A549 (cell line): ENCODE results near the gene KRTAP26-1. TPM values are rescaled to one million over a fixed set of nuclear protein-coding genes. Genes with fewer than 3 reads are reported as not detected.

Experiments used
- ATAC-seq, 2 experiments: fragments of 200-7000 bp in 1 of 2; fragments of >200 bp in 1 of 2; cut with Nextera tagmentation in 1 of 2; cut with Tn5 transposase in 1 of 2; 3 replicates each; pipeline versions ENCODE4 v1.8.0 to v1.9.1; 2018 to 2020; ENCODE audit warnings: mild to moderate bottlenecking in 1 of 2, moderate library complexity in 1 of 2
- CTCF ChIA-PET: fragments of 300-600 bp; sonication (Branson Sonifier 250); formaldehyde crosslinking; extraction: SDS; loops from one replicate; lab custom pipeline; 2021; ENCODE audit warnings: antibody characterized with exemption, inconsistent platforms; lab: Yijun Ruan, JAX
- POLR2A ChIA-PET: fragments of 350-600 bp; formaldehyde crosslinking; extraction: SDS; loops from one replicate; lab custom pipeline; 2021; ENCODE audit warnings: antibody characterized with exemption, inconsistent platforms; lab: Yijun Ruan, JAX
- DNase-seq, 2 experiments: peaks; one replicate each; pipeline versions ENCODE4 v3.0.0 to v3.0.0-alpha.2; 2011 to 2016; ENCODE audit warnings: low read depth in 1 of 2, low spot score in 1 of 2
- FAIRE-seq: peaks from 2 replicates; lab custom pipeline; 2011; peaks lifted over from hg19 to GRCh38; lab: Jason Lieb, UNC
- H3K27ac ChIP-seq, 2 experiments: fragments of >200 bp; sonication (Bioruptor Twin); formaldehyde crosslinking; 3 replicates each; pipeline ENCODE4 v1.5.1; 2016 to 2017
- H3K4me1 ChIP-seq: fragments of >200 bp; sonication (Bioruptor Twin); formaldehyde crosslinking; 3 replicates; pipeline ENCODE4 v1.6.1; 2016
- H3K4me2 ChIP-seq: fragments of >200 bp; sonication (Bioruptor Twin); formaldehyde crosslinking; 3 replicates; pipeline ENCODE4 v1.6.1; 2016
- H3K4me3 ChIP-seq: fragments of >200 bp; sonication (Bioruptor Twin); formaldehyde crosslinking; 3 replicates; pipeline ENCODE4 v1.5.1; 2016
- H3K9me3 ChIP-seq: fragments of >200 bp; sonication (Bioruptor Twin); formaldehyde crosslinking; 3 replicates; pipeline ENCODE4 v1.6.1; 2016
- BCL3 ChIP-seq: fragments of >200 bp; sonication (Bioruptor Twin); formaldehyde crosslinking; IDR thresholded peaks from 3 replicates; pipeline ENCODE4 v1.6.1; 2016
- BHLHE40 ChIP-seq: IDR thresholded peaks from 2 replicates; pipeline ENCODE4 v1.6.1; 2012; ENCODE audit warnings: low read depth, low read length, inconsistent platforms
- CBX2 ChIP-seq: fragments of 200-600 bp; sonication (generic); IDR thresholded peaks from 2 replicates; pipeline ENCODE4 v1.6.1; 2016; ENCODE audit warnings: low read depth, mild to moderate bottlenecking, borderline replicate concordance
- CTCF ChIP-seq: fragments of >200 bp; sonication (Bioruptor Twin); formaldehyde crosslinking; IDR thresholded peaks from 3 replicates; pipeline ENCODE4 v1.5.1; 2016
- EHMT2 ChIP-seq: fragments of 200-600 bp; sonication (generic); IDR thresholded peaks from 2 replicates; pipeline ENCODE4 v1.6.1; 2016; ENCODE audit warnings: antibody characterized with exemption, low read depth, mild to moderate bottlenecking, moderate library complexity
- ELK1 ChIP-seq: fragments of 150-350 bp; IDR thresholded peaks from 2 replicates; pipeline ENCODE4 v1.6.1; 2014; ENCODE audit warnings: low read depth, mild to moderate bottlenecking, low read length
- EP300 ChIP-seq, 2 experiments: fragments of >200 bp; sonication (Bioruptor Twin); formaldehyde crosslinking; IDR thresholded peaks; 2 replicates in 1 of 2; 3 replicates in 1 of 2; pipeline ENCODE4 v1.6.1; 2016 to 2017
- HDAC2 ChIP-seq: fragments of 200-600 bp; sonication (generic); IDR thresholded peaks from 2 replicates; pipeline ENCODE4 v1.6.1; 2016
- HOXA7 ChIP-seq: fragments of 250-450 bp; sonication (Bioruptor Pico); IDR thresholded peaks from 2 replicates; pipeline ENCODE4 v1.5.0; 2020; ENCODE audit warnings: mild to moderate bottlenecking, moderate library complexity
- HOXB13 ChIP-seq: fragments of 250-450 bp; sonication (Bioruptor Pico); IDR thresholded peaks from 2 replicates; pipeline ENCODE4 v1.5.0; 2020; ENCODE audit warnings: low read depth, mild to moderate bottlenecking, moderate library complexity
- KDM1A ChIP-seq: fragments of 200-600 bp; sonication (generic); IDR thresholded peaks from 2 replicates; pipeline ENCODE4 v1.6.1; 2016; ENCODE audit warnings: low read depth, mild to moderate bottlenecking
- KDM5A ChIP-seq: fragments of 200-600 bp; sonication (generic); IDR thresholded peaks from 2 replicates; pipeline ENCODE4 v1.6.1; 2016; ENCODE audit warnings: antibody characterized with exemption, mild to moderate bottlenecking
- MAFK ChIP-seq: fragments of 450-650 bp; IDR thresholded peaks from 2 replicates; pipeline ENCODE4 v1.6.1; 2014; ENCODE audit not compliant: partially characterized antibody
- NPAS2 ChIP-seq: fragments of 250-450 bp; sonication (Bioruptor Pico); IDR thresholded peaks from 2 replicates; pipeline ENCODE4 v1.8.0; 2022; ENCODE audit warnings: mild to moderate bottlenecking, moderate library complexity, borderline replicate concordance
- PBX3 ChIP-seq: IDR thresholded peaks from 2 replicates; pipeline ENCODE4 v1.6.1; 2012
- PHF8 ChIP-seq: fragments of 200-600 bp; sonication (generic); IDR thresholded peaks from 2 replicates; pipeline ENCODE4 v1.6.1; 2016; ENCODE audit warnings: low read depth, mild to moderate bottlenecking, antibody characterized with exemption, moderate library complexity, borderline replicate concordance
- RAD21 ChIP-seq, 2 experiments: fragments of >200 bp in 1 of 2; sonication (Bioruptor Twin) in 1 of 2; formaldehyde crosslinking in 1 of 2; IDR thresholded peaks in 1 of 2; conservative IDR thresholded peaks in 1 of 2; 2 replicates in 1 of 2; 3 replicates in 1 of 2; pipeline ENCODE4 v1.6.1; 2012 to 2018; ENCODE audit warnings: inconsistent platforms in 1 of 2
- RARB ChIP-seq: fragments of 250-450 bp; sonication (Bioruptor Pico); IDR thresholded peaks from 2 replicates; pipeline ENCODE4 v1.8.0; 2021; ENCODE audit warnings: mild to moderate bottlenecking, moderate library complexity
- SMC3 ChIP-seq: fragments of >200 bp; sonication (Bioruptor Twin); formaldehyde crosslinking; IDR thresholded peaks from 3 replicates; pipeline ENCODE4 v1.6.1; 2018; ENCODE audit warnings: inconsistent platforms
- TP53 ChIP-seq: fragments of 250-450 bp; sonication (Bioruptor Pico); IDR thresholded peaks from 2 replicates; pipeline ENCODE4 v1.5.0; 2021; ENCODE audit warnings: mild to moderate bottlenecking, moderate library complexity
- USF2 ChIP-seq: fragments of 450-650 bp; IDR thresholded peaks from 2 replicates; pipeline ENCODE4 v1.6.1; 2014; ENCODE audit warnings: antibody characterized with exemption
- ZC3H11A ChIP-seq: fragments of 450-650 bp; IDR thresholded peaks from 2 replicates; pipeline ENCODE4 v1.6.1; 2014; ENCODE audit warnings: antibody characterized with exemption, mild to moderate bottlenecking
- ZFP36 ChIP-seq: fragments of 450-650 bp; IDR thresholded peaks from 2 replicates; pipeline ENCODE4 v1.6.1; 2014; ENCODE audit warnings: borderline replicate concordance; ENCODE audit not compliant: partially characterized antibody
- ZNF302 ChIP-seq: fragments of 250-450 bp; sonication (Bioruptor Pico); IDR thresholded peaks from 2 replicates; pipeline ENCODE4 v1.9.0; 2021; ENCODE audit warnings: inconsistent platforms, mild to moderate bottlenecking, moderate library complexity
- ZSCAN20 ChIP-seq: fragments of 250-450 bp; sonication (Bioruptor Pico); IDR thresholded peaks from 2 replicates; pipeline ENCODE4 v1.8.0; 2022; ENCODE audit warnings: mild to moderate bottlenecking, moderate library complexity
- WGBS: methylation state at CpG from one replicate; pipeline ENCODE4 v1.1.6; 2017; ENCODE audit errors: missing lambda C conversion rate; 5-methylcytosine and 5-hydroxymethylcytosine counted together
- polyA plus RNA-seq, 4 experiments: library from polyadenylated mRNA; depleted of rRNA in 3 of 4; stranded (reverse); fragments of >200 nt; fragmentation: RNase III in 1 of 4; extraction: RNeasy Plus Mini Kit Qiagen cat#74134 plus additional on column Dnase treatment in 1 of 4; gene quantifications; 2 replicates in 3 of 4; 3 replicates in 1 of 4; pipeline ENCODE4 v1.2.3, GENCODE V29; 2011 to 2017

Gene KRTAP26-1
- polyA plus RNA-seq, 2 of the 4 experiments (the other 2 are of a cell fraction): not detected

GRCh38 chr21:30282850-30283249 lies 37.3 kb downstream of the KRTAP26-1 start, which contains the start of gene KRTAP24-1:
KRTAP24-1 (minus strand) TSS chr21:30282950; CDS start chr21:30282932, 18 bp downstream.
- Histone ChIP-seq H3K4me1 (no peaks in the 10 kb centered on the region), H3K4me2 (no peak within 1 kb of the TSS), H3K27ac (no peak within 1 kb of the TSS), H3K4me3 (no peak within 1 kb of the TSS), H3K9me3 (no peaks in the 10 kb centered on the region)
- FAIRE-seq (no peak), ATAC-seq (no peak), DNase-seq (no peak)
- 0% methylated on average over 3 of the region's 3 CpGs for WGBS
- POLR2A ChIA-PET: no interaction called here
- CTCF ChIA-PET: no interaction called here
- TF ChIP-seq SMC3: no peak

GRCh38 chr21:30271611-30272010 lies 48.5 kb downstream of the KRTAP26-1 start:
- Histone ChIP-seq H3K4me1 (no peaks in the 10 kb centered on the region), H3K4me2 (no peak overlapping the region), H3K27ac (no peak overlapping the region), H3K9me3 (no peaks in the 10 kb centered on the region), H3K4me3 (no peak overlapping the region)
- TF ChIP-seq HOXA7 (CRISPR knock-in tag): no peak
- TF ChIP-seq USF2: no peak
- TF ChIP-seq NPAS2 (CRISPR knock-in tag): no peak
- no peak for TF ChIP-seq HDAC2
- TF ChIP-seq KDM1A: no peak
- no peak for TF ChIP-seq PHF8
- CTCF ChIA-PET: no interaction called here
- ATAC-seq: no peak
- 0% methylated on average over 1 of the region's 1 CpG for WGBS
- no peak for FAIRE-seq
- DNase-seq: no peak
- POLR2A ChIA-PET: no interaction called here

GRCh38 chr21:30271156-30271555 lies 49.0 kb downstream of the KRTAP26-1 start:
- DNase-seq (no peak), FAIRE-seq (no peak), ATAC-seq (no peak)
- no peaks in the 10 kb centered on the region for H3K9me3 ChIP-seq
- CTCF ChIA-PET: no interaction called here
- H3K4me3 ChIP-seq: no peak overlapping the region
- 12% methylated on average over 5 of the region's 5 CpGs for WGBS
- no peak overlapping the region for H3K27ac ChIP-seq
- H3K4me2 ChIP-seq: no peak overlapping the region
- TF ChIP-seq BCL3 (no peak), ELK1 (no peak), BHLHE40 (no peak), MAFK (no peak), RARB (CRISPR knock-in tag) (no peak)
- no peaks in the 10 kb centered on the region for H3K4me1 ChIP-seq
- POLR2A ChIA-PET: no interaction called here

- ATAC-seq (no peak), DNase-seq (no peak), FAIRE-seq (no peak)
- Histone ChIP-seq H3K4me3 (no peak overlapping the region), H3K4me2 (no peak overlapping the region), H3K4me1 (no peaks in the 10 kb centered on the region), H3K27ac (no peak overlapping the region), H3K9me3 (no peaks in the 10 kb centered on the region)
- ChIA-PET CTCF (no interaction called here), POLR2A (no interaction called here)
- WGBS: 11% methylated on average over 3 of the region's 3 CpGs
- TF ChIP-seq PBX3: no peak
- TF ChIP-seq RAD21 (conservative IDR thresholded peaks at IDR 0.05 in 1 of 2, IDR thresholded peaks at IDR 0.05 in 1 of 2): no peak
- no peak for TF ChIP-seq ZC3H11A
- no peak for TF ChIP-seq TP53 (CRISPR knock-in tag)
- no peak for TF ChIP-seq ZNF302 (CRISPR knock-in tag)
- no peak for TF ChIP-seq EP300 (IDR thresholded peaks at IDR 0.05)
- TF ChIP-seq ZSCAN20 (CRISPR knock-in tag): no peak
- no peak for TF ChIP-seq EHMT2
- TF ChIP-seq ZFP36: no peak
- TF ChIP-seq CBX2: no peak
- no peak for TF ChIP-seq KDM1A
- no peak for TF ChIP-seq HOXA7 (CRISPR knock-in tag)
- TF ChIP-seq HOXB13: no peak
- TF ChIP-seq CTCF: no peak
- TF ChIP-seq KDM5A: no peak
These were observed 50.1 kb downstream of the KRTAP26-1 start for GRCh38 chr21:30269803-30270530.
